Endothelial cell (in vitro differentiated cells): ENCODE data around the gene RAVER1. TPM values are rescaled to one million over a fixed set of nuclear protein-coding genes. Genes with fewer than 3 reads are reported as not detected.
"Not testable (repeated sequence)": the region's sequence is repeated elsewhere in the genome, so short reads cannot be mapped to it uniquely, and the experiment has no call there.

Experiments
- DNase-seq: peaks from one replicate; pipeline ENCODE4 v3.0.0; 2021; ENCODE audit warnings: low spot score
- H3K27ac Mint-ChIP-seq: one replicate; pipeline ENCODE4 v1.8.0; 2021; ENCODE audit warnings: mixed read lengths, inconsistent platforms; ENCODE audit not compliant: unreplicated experiment
- H3K27me3 Mint-ChIP-seq: one replicate; pipeline ENCODE4 v1.8.0; 2021; ENCODE audit warnings: mild to moderate bottlenecking, moderate library complexity, mixed read lengths, inconsistent platforms; ENCODE audit not compliant: unreplicated experiment
- H3K36me3 Mint-ChIP-seq: one replicate; pipeline ENCODE4 v1.8.0; 2021; ENCODE audit warnings: mild to moderate bottlenecking, low read depth, mixed read lengths, inconsistent platforms; ENCODE audit not compliant: unreplicated experiment
- H3K4me1 Mint-ChIP-seq: one replicate; pipeline ENCODE4 v1.8.0; 2021; ENCODE audit warnings: mild to moderate bottlenecking, mixed read lengths, inconsistent platforms; ENCODE audit not compliant: unreplicated experiment
- H3K4me3 Mint-ChIP-seq: one replicate; pipeline ENCODE4 v1.8.0; 2021; ENCODE audit warnings: mild to moderate bottlenecking, mixed read lengths, inconsistent platforms; ENCODE audit not compliant: unreplicated experiment
- H3K9me3 Mint-ChIP-seq: one replicate; pipeline ENCODE4 v1.8.0; 2021; ENCODE audit warnings: mixed read lengths, inconsistent platforms; ENCODE audit not compliant: unreplicated experiment
- total RNA-seq: library from RNA; stranded (reverse); fragmentation: NEBNext Ultra II Directional; extraction: Animal tissue kit (Norgen Biotek cat#: 25700); gene quantifications from one replicate; pipeline ENCODE4 v1.2.1, GENCODE V29; 2021; ENCODE audit not compliant: unreplicated experiment
- TF ChIP-seq, protein P1 (sequence below): fragments of 200-600 bp; sonication (generic); IDR thresholded peaks from one replicate; pipeline ENCODE4 v1.5.0; 2021; ENCODE audit warnings: antibody characterized with exemption; ENCODE audit not compliant: unreplicated experiment

The RAVER1 gene
- total RNA-seq, 1 donor from 2014 or later: 46.1 TPM

DNA sequence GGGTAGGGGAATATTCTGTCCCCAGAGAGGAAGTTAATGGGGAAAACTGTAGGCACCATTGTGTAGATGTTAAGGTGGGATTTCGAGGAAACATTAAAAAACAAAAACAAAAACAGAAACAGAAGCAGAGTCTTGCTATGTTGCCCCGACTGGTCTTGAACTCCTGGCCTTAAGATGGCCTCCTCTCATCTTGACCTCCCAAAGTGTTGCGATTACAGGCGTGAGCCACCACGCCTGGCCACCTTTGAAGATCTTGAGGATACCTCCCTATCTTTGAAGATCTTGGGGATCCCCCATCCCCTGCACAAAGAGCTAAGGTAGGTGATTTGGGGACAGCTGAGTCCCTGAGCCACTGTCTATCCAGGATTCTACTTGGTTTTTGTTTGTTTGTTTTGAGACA lies 6.6 kb upstream of the RAVER1 start:
- H3K9me3 Mint-ChIP-seq: no peaks in the 10 kb centered on the region
- H3K27me3 Mint-ChIP-seq: peaks cover 12% of the 10 kb centered on the region
- no peak overlapping the region for H3K27ac Mint-ChIP-seq
- no peak for DNase-seq
- TF ChIP-seq, protein P1, sequence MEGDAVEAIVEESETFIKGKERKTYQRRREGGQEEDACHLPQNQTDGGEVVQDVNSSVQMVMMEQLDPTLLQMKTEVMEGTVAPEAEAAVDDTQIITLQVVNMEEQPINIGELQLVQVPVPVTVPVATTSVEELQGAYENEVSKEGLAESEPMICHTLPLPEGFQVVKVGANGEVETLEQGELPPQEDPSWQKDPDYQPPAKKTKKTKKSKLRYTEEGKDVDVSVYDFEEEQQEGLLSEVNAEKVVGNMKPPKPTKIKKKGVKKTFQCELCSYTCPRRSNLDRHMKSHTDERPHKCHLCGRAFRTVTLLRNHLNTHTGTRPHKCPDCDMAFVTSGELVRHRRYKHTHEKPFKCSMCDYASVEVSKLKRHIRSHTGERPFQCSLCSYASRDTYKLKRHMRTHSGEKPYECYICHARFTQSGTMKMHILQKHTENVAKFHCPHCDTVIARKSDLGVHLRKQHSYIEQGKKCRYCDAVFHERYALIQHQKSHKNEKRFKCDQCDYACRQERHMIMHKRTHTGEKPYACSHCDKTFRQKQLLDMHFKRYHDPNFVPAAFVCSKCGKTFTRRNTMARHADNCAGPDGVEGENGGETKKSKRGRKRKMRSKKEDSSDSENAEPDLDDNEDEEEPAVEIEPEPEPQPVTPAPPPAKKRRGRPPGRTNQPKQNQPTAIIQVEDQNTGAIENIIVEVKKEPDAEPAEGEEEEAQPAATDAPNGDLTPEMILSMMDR: no peak
- peaks cover 4% of the 10 kb centered on the region for H3K4me1 Mint-ChIP-seq
- peaks cover 3% of the 10 kb centered on the region for H3K36me3 Mint-ChIP-seq
- H3K4me3 Mint-ChIP-seq: no peak overlapping the region

DNA sequence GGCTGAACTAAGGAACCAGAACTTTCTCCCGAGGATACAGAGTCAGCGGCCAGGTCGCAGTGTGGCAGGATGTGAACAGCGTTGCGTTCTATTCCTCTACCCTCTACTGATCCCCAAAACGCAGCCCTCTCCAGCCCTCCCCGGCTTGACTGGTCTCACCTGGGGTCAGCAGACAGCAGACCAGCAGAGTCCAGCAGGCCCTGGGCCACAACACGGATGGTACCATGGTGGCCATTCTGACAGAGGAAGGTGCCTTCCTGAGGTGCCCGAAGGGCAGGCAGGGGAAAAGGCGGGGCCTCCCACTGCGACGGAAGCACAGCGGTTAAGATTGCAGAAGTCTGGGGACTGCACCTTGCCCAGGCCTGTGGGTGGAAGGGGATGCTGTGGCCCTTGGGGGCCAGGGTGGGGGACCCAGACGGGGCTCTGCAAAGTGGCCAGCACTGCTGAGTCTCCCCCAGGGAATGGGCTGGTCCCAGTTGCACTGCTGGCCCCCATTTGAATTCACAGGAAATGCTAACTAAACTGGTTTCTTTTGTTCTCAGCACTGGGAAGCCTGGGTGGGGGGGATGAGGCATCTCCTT lies 6.1 kb upstream of the RAVER1 start, which contains the start of gene ICAM3:
Gene ICAM3 (minus strand): TSS at position 245 of the 581 bp plus-strand sequence. CDS start 10 bp downstream, at position 235.
- TF ChIP-seq, protein P1: no peak
- H3K4me3 Mint-ChIP-seq: peak within 1 kb of the TSS; percentile 49
- no peak for DNase-seq
- H3K4me1 Mint-ChIP-seq: peaks cover 4% of the 10 kb centered on the region
- H3K9me3 Mint-ChIP-seq: no peaks in the 10 kb centered on the region
- H3K27ac Mint-ChIP-seq: peak within 1 kb of the TSS; percentile 64
- peaks cover 12% of the 10 kb centered on the region for H3K27me3 Mint-ChIP-seq
- peaks cover 3% of the 10 kb centered on the region for H3K36me3 Mint-ChIP-seq

DNA sequence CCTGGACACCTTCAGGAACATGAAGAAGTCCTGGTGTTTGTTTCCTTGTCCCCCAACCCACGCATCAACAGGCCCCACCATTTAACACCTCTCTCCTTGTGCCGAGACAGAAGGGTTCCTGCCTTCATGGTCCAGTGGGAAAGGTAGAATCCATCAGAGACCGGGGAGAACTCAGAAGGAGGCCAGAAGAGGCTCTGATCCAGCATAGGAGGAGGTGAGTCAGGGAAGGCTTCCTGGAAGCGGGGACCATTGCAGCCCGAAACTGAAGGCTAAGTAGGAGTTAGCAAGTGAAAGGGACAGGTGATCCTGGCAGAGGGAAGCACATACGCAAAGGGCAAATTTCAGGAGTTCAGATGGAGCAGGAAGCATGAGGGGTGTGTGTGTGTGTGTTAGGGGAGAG lies 5.6 kb upstream of the RAVER1 start:
- H3K4me1 Mint-ChIP-seq: peaks cover 4% of the 10 kb centered on the region
- DNase-seq: no peak
- H3K36me3 Mint-ChIP-seq: peaks cover 7% of the 10 kb centered on the region
- H3K27me3 Mint-ChIP-seq: peaks cover 12% of the 10 kb centered on the region
- TF ChIP-seq, protein P1: no peak
- H3K4me3 Mint-ChIP-seq: peak overlapping the region; percentile 49
- H3K9me3 Mint-ChIP-seq: no peaks in the 10 kb centered on the region
- no peak overlapping the region for H3K27ac Mint-ChIP-seq

DNA sequence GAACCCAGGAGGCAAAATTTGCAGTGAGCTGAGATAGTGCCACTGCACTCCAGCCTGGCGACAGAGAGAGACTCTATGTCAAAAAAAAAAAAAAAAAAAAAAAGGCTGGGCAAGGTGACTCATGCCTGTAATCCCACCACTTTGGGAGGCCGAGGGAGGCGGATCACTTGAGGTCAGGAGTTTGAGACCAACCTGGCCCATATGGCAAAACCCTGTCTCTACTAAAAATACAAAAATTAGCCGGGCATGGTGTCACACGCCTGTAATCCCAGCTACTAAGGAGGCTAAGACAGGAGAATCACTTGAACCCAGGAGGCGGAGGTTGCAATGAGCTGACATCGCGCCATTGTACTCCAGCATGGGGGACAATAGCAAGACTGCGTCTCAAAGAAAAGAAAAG lies 3.4 kb upstream of the RAVER1 start:
- not testable (repeated sequence) for H3K27ac Mint-ChIP-seq, H3K9me3 Mint-ChIP-seq, H3K4me3 Mint-ChIP-seq, DNase-seq
- peaks cover 17% of the 10 kb centered on the region for H3K27me3 Mint-ChIP-seq
- H3K36me3 Mint-ChIP-seq: peaks cover 14% of the 10 kb centered on the region
- peaks cover 13% of the 10 kb centered on the region for H3K4me1 Mint-ChIP-seq

DNA sequence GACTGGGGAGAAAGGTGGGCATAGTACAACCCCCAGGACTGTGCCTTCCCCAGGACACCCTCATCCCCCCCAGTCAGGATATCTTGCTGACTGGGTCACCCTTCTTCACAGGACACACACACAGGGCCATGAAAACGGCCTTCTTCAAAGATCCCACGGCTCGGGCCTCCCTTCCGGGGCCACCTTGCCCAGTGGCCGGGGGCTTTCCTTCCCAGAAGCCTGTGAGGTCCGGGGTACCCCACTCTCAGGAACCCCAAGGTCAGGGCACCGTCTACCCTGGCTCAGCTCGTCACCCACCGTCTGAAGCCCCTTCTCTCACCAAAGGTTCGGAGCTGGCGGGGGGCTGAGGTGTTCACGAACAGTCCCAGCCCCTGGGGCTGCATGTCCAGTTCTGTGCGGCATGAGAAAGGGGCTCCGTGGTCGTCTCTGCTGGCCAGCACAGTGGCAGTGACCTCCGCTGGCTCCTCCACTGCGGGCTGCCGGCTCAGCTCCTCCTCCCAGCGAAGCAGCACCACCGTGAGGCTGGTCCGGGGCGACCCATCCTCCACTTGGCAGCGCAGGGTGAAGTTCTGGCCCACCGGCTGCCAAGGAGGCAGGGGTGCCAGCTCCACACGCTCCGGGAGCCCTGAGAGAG lies 2.1 kb upstream of the RAVER1 start:
- H3K4me3 Mint-ChIP-seq: no peak overlapping the region
- no peaks in the 10 kb centered on the region for H3K9me3 Mint-ChIP-seq
- H3K27ac Mint-ChIP-seq: no peak overlapping the region
- TF ChIP-seq, protein P1: no peak
- peaks cover 17% of the 10 kb centered on the region for H3K27me3 Mint-ChIP-seq
- DNase-seq: peak; percentile 18
- H3K4me1 Mint-ChIP-seq: peaks cover 13% of the 10 kb centered on the region
- peaks cover 14% of the 10 kb centered on the region for H3K36me3 Mint-ChIP-seq
